Measurements from ENCODE around the gene PPM1G. TPM values are rescaled to one million over a fixed set of nuclear protein-coding genes. Genes with fewer than 3 reads are reported as not detected.

The PPM1G gene
- total RNA-seq, 1 experiment from 2014 or later, result 140 TPM

DNA sequence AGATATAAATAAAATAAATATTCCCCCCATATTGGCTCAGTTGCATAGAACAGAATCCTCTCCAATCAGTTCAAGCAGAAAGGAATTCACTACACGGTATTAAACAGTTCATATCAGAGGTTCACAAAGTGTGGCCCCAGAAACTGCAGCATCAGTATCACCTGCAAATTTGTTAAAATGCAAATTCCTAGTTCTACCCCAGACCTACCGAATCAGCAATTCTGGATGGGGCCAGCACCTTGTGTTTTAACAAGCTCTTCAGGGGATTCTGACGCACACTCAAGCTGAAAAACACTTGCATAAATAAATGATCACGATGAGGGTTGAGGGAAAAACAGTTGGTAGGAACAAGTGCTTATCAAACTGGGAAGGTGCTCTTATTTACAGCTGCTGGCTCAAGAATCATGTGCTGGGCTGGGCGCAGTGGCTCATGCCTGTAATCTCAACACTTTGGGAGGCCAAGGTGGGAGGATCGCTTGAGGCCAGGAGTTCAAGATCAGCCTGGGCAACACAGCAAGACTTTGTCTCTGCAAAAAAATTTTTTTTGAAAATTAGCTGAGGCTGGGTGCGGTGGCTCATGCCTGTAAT lies 59.2 kb downstream of the PPM1G start:
- no peak for DNase-seq (ENCODE audit: low read depth, low spot score)
- no peak overlapping the region for H3K4me2 ChIP-seq (ENCODE audit: low read length)
- H2AFZ ChIP-seq (ENCODE audit: low read depth, low read length, poor library complexity, severe bottlenecking), result no peak overlapping the region
- no TSS peak for BruUV-seq (replicated peaks)
- no peaks in the 10 kb centered on the region for H3K36me3 ChIP-seq (ENCODE audit: control insufficient read depth in 1 of 2, insufficient read depth in 2 of 2, low read length in 2 of 2)
- H4K20me1 ChIP-seq (ENCODE audit: insufficient read depth), result no peaks in the 10 kb centered on the region
- H3K4me1 ChIP-seq (ENCODE audit: control insufficient read depth in 1 of 2, insufficient read depth in 2 of 2, low read length in 2 of 2), result peaks cover 8 to 13% of the 10 kb centered on the region in 2 experiments
- CTCF ChIA-PET, result no interaction called here
- no peak overlapping the region for H3K4me3 ChIP-seq (replicated peaks in 1 of 2; ENCODE audit: low read depth in 1 of 2, low read length in 2 of 2)
- no peaks in the 10 kb centered on the region for H3K27me3 ChIP-seq (ENCODE audit: insufficient read depth, low read length)
- no peak for ATAC-seq
- no peaks in the 10 kb centered on the region for H3K9me2 ChIP-seq (ENCODE audit: insufficient read depth)
- no peak for TF ChIP-seq JUND (IDR thresholded peaks at IDR 0.05)
- TF ChIP-seq, protein P1, sequence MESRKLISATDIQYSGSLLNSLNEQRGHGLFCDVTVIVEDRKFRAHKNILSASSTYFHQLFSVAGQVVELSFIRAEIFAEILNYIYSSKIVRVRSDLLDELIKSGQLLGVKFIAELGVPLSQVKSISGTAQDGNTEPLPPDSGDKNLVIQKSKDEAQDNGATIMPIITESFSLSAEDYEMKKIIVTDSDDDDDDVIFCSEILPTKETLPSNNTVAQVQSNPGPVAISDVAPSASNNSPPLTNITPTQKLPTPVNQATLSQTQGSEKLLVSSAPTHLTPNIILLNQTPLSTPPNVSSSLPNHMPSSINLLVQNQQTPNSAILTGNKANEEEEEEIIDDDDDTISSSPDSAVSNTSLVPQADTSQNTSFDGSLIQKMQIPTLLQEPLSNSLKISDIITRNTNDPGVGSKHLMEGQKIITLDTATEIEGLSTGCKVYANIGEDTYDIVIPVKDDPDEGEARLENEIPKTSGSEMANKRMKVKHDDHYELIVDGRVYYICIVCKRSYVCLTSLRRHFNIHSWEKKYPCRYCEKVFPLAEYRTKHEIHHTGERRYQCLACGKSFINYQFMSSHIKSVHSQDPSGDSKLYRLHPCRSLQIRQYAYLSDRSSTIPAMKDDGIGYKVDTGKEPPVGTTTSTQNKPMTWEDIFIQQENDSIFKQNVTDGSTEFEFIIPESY (IDR thresholded peaks at IDR 0.05; ENCODE audit: extremely low read depth, insufficient replicate concordance, low read length), result no peak
- no peak for TF ChIP-seq POLR2A (IDR thresholded peaks at IDR 0.05; ENCODE audit: borderline replicate concordance, extremely low read depth, insufficient read depth, insufficient read length)
- TF ChIP-seq EZH2phosphoT487 (IDR thresholded peaks at IDR 0.05; ENCODE audit: borderline replicate concordance), result no peak
- no peak for TF ChIP-seq POLR2AphosphoS5 (IDR thresholded peaks at IDR 0.05; ENCODE audit: low read depth, low read length)
- no peak for TF ChIP-seq CBX3 (IDR thresholded peaks at IDR 0.05; ENCODE audit: low read depth)
- TF ChIP-seq EZH2 (IDR thresholded peaks at IDR 0.05), result no peak
- TF ChIP-seq, protein P2, sequence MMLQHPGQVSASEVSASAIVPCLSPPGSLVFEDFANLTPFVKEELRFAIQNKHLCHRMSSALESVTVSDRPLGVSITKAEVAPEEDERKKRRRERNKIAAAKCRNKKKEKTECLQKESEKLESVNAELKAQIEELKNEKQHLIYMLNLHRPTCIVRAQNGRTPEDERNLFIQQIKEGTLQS (IDR thresholded peaks at IDR 0.05), result no peak
- TF ChIP-seq, protein P3, sequence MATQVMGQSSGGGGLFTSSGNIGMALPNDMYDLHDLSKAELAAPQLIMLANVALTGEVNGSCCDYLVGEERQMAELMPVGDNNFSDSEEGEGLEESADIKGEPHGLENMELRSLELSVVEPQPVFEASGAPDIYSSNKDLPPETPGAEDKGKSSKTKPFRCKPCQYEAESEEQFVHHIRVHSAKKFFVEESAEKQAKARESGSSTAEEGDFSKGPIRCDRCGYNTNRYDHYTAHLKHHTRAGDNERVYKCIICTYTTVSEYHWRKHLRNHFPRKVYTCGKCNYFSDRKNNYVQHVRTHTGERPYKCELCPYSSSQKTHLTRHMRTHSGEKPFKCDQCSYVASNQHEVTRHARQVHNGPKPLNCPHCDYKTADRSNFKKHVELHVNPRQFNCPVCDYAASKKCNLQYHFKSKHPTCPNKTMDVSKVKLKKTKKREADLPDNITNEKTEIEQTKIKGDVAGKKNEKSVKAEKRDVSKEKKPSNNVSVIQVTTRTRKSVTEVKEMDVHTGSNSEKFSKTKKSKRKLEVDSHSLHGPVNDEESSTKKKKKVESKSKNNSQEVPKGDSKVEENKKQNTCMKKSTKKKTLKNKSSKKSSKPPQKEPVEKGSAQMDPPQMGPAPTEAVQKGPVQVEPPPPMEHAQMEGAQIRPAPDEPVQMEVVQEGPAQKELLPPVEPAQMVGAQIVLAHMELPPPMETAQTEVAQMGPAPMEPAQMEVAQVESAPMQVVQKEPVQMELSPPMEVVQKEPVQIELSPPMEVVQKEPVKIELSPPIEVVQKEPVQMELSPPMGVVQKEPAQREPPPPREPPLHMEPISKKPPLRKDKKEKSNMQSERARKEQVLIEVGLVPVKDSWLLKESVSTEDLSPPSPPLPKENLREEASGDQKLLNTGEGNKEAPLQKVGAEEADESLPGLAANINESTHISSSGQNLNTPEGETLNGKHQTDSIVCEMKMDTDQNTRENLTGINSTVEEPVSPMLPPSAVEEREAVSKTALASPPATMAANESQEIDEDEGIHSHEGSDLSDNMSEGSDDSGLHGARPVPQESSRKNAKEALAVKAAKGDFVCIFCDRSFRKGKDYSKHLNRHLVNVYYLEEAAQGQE (IDR thresholded peaks at IDR 0.05; ENCODE audit: low read depth), result no peak
- no peak for TF ChIP-seq SIN3A (IDR thresholded peaks at IDR 0.05; ENCODE audit: low read depth)
- no peak for TF ChIP-seq SRF (IDR thresholded peaks at IDR 0.05; ENCODE audit: low read depth)
- TF ChIP-seq EGR1 (IDR thresholded peaks at IDR 0.05; ENCODE audit: low read depth), result no peak
- TF ChIP-seq YY1 (IDR thresholded peaks at IDR 0.05; ENCODE audit: extremely low read depth, insufficient replicate concordance, low read depth, low read length), result no peak
- no peak for TF ChIP-seq ZNF274 (IDR thresholded peaks at IDR 0.05; ENCODE audit: low read depth, low read length)
- TF ChIP-seq CEBPB (IDR thresholded peaks at IDR 0.05; ENCODE audit: low read depth), result no peak
- TF ChIP-seq, protein P4, sequence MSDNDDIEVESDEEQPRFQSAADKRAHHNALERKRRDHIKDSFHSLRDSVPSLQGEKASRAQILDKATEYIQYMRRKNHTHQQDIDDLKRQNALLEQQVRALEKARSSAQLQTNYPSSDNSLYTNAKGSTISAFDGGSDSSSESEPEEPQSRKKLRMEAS (IDR thresholded peaks at IDR 0.05), result no peak
- no peak for TF ChIP-seq ELF1 (IDR thresholded peaks at IDR 0.05; ENCODE audit: borderline replicate concordance, low read depth)
- H3K9ac ChIP-seq (ENCODE audit: low read length), result no peak overlapping the region
- no peak overlapping the region for H3K27ac ChIP-seq (ENCODE audit: low read depth, low read length)
- no peaks in the 10 kb centered on the region for H3K9me3 ChIP-seq (ENCODE audit: control insufficient read depth in 1 of 2, insufficient read depth in 1 of 2, low read depth in 1 of 2, low read length in 2 of 2)
- intact Hi-C loops (cut with micrococcal nuclease), result no loop called here
- POLR2A ChIA-PET, result no interaction called here
- H3K79me2 ChIP-seq (ENCODE audit: insufficient read depth, low read length), result peaks cover 95% of the 10 kb centered on the region
- RAD21 ChIA-PET (ENCODE audit: low non-redundant PET in 1 of 2, low total read pairs in 2 of 2, uncharacterized antibody in 2 of 2, unreplicated experiment in 2 of 2), result no interaction called here

Measured in HCT116 (cell line).